ENCODE data around the gene KRTAP5-6.
A peak's percentile ranks its signal among the peaks of the same experiment; 100 is the strongest.

- TF ChIP-seq CTCF (IDR thresholded peaks at IDR 0.05 in 2 of 3, conservative IDR thresholded peaks at IDR 0.05 in 1 of 3; ENCODE audit: borderline replicate concordance in 1 of 3, insufficient read depth in 1 of 3, low read depth in 2 of 3, low read length in 2 of 3): peak; percentile 92 to 95 (median 93)
- no peak for TF ChIP-seq TCF7L2 (IDR thresholded peaks at IDR 0.05; ENCODE audit: borderline replicate concordance, extremely low read depth, insufficient read depth, insufficient read length)
- no peak for TF ChIP-seq EGR1 (IDR thresholded peaks at IDR 0.05; ENCODE audit: low read depth)
- TF ChIP-seq EZH2 (IDR thresholded peaks at IDR 0.05): no peak
- no peak for TF ChIP-seq POLR2AphosphoS5 (IDR thresholded peaks at IDR 0.05; ENCODE audit: low read depth, low read length)
- TF ChIP-seq ZNF274 (IDR thresholded peaks at IDR 0.05; ENCODE audit: low read depth, low read length): no peak
- no peak for TF ChIP-seq YY1 (IDR thresholded peaks at IDR 0.05; ENCODE audit: extremely low read depth, insufficient replicate concordance, low read depth, low read length)
- no peak for TF ChIP-seq EZH2phosphoT487 (IDR thresholded peaks at IDR 0.05; ENCODE audit: borderline replicate concordance)
- TF ChIP-seq FOSL1 (IDR thresholded peaks at IDR 0.05; ENCODE audit: low read depth): no peak
- TF ChIP-seq RAD21 (IDR thresholded peaks at IDR 0.05; ENCODE audit: low read depth): peak; percentile 97
Measured at GRCh38 chr11:1652771-1653540, 44.0 kb upstream of the KRTAP5-6 start.
